Pancreas (tissue), 10 donors: ENCODE measurements around the gene PACS2. TPM values are rescaled to one million over a fixed set of nuclear protein-coding genes. Genes with fewer than 3 reads are reported as not detected.

Experiments
- ATAC-seq, 4 donors: fragments of 200-7000 bp; cut with Tn5 transposase; one replicate each; pipeline versions ENCODE4 v1.8.0 to v1.9.1; 2020; ENCODE audit warnings: mild to moderate bottlenecking in 4 of 4, moderate library complexity in 4 of 4
- DNase-seq, 6 donors: peaks; one replicate each; pipeline ENCODE4 v3.0.0-alpha.2; 2020
- FAIRE-seq: peaks from 2 replicates; lab custom pipeline; 2012; peaks lifted over from hg19 to GRCh38; lab: Jason Lieb, UNC
- H3K27ac ChIP-seq, 4 donors: fragments of 200-600 bp; sonication (generic); 1 replicate in 3 of 4; 2 replicates in 1 of 4; pipeline versions ENCODE4 v1.5.0 to v1.8.0; 2020
- H3K27me3 ChIP-seq, 4 donors: fragments of 200-600 bp; one replicate each; pipeline ENCODE4 v1.8.0; 2021
- H3K36me3 ChIP-seq, 3 donors: fragments of 200-600 bp; sonication (generic) in 1 of 3; one replicate each; pipeline versions ENCODE4 v1.5.0 to v1.8.0; 2020 to 2021
- H3K4me1 ChIP-seq, 3 donors: fragments of 200-600 bp; one replicate each; pipeline ENCODE4 v1.8.0; 2021
- H3K4me3 ChIP-seq, 4 donors: fragments of 200-600 bp; sonication (generic) in 2 of 4; one replicate each; pipeline versions ENCODE4 v1.5.0 to v1.8.0; 2020 to 2021
- H3K9me3 ChIP-seq, 4 donors: fragments of 200-600 bp; one replicate each; pipeline ENCODE4 v1.8.0; 2021
- WGBS, 2 donors: extraction: QIAGEN DNeasy Blood & Tissue Kit; methylation state at CpG; one replicate each; pipeline ENCODE4 v1.1.7; 2013; 5-methylcytosine and 5-hydroxymethylcytosine counted together
- intact Hi-C, 3 donors: fragments of 100-400 bp; cut with DNase I; formaldehyde crosslinking; loops; one replicate each; pipeline versions ENCODE4 v1.11.1 to v1.14.2; 2022
- polyA plus RNA-seq, 2 donors: library from polyadenylated mRNA; stranded (reverse); fragments of 200-250 nt; gene quantifications; one replicate each; pipeline ENCODE4 v1.2.3, GENCODE V29; 2013
- total RNA-seq, 6 donors: library from RNA; stranded (reverse); fragmentation: NEBNext Ultra II Directional in 4 of 6; extraction: Animal tissue kit (Norgen Biotek cat#: 25700) in 4 of 6; gene quantifications; one replicate each; pipeline versions ENCODE4 v1.2.1 to v1.2.4, GENCODE V29; 2021 to 2023
- TF ChIP-seq, protein P1 (sequence below), 4 donors: fragments of 200-600 bp; sonication (generic) in 3 of 4; IDR thresholded peaks; one replicate each; pipeline versions ENCODE4 v1.5.0 to v1.8.0; 2021; ENCODE audit warnings: antibody characterized with exemption in 4 of 4
- donor health status: healthy with polysubstance abuse.
- donor health status: DM: no; HTN: no; CAD: no; lungs with moderate emphysema.
- donor health status: DM: no; HTN: no; CAD: no.
- donor health status: control.
- donor health status: control.
- donor health status: Bipolar disorder and iron deficiency.
- donor health status: DM: yes; HTN: yes; CAD: no.
- donor health status: DM: no; HTN: no; CAD: no.
- donor health status: DM: no; HTN: no; CAD: no.
- donor health status: DM: yes; HTN: yes; CAD: no.

The PACS2 gene
- total and polyA plus RNA-seq, 8 donors: 36.9 to 128 (median 49.3) TPM

DNA sequence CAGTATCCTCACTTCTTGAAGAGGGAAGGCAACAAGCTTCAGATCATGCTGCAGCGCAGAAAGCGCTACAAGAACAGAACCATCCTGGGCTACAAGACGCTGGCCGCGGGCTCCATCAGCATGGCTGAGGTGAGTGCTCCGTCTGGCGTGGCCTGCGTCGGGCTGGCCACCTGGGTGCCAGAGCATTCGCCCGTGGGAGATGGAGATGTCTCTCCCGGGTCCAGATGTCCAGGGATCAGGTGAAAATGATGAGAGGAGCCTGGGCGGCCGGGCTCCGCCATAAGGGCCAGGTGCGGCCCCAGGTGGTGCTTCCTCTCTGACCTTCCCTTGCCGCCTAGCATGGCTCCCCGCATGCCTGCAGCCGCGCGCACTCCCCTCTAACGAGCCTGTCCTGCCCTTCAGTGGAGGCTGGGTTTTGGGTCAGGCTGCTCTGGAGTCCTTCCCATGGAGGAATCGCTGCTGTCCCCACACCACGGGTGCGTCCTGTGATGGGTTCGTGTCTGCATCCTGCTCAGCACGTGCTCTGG, 40.6 kb downstream of the PACS2 start:
- Histone ChIP-seq H3K9me3 (no peaks in the 10 kb centered on the region), H3K4me3 (no peak overlapping the region), H3K36me3 (peaks cover 0 to 4% (median 0%) of the 10 kb centered on the region in 3 donors), H3K27ac (no peak overlapping the region), H3K27me3 (no peaks in the 10 kb centered on the region), H3K4me1 (no peaks in the 10 kb centered on the region)
- intact Hi-C loops: loop anchor here in 2 of 3 donors (5.0 to 10.0 kb wide), 2 partner anchors 70 to 153 kb away; no protein-coding TSS in a partner anchor
- no peak for ATAC-seq
- no peak for DNase-seq
- 92 to 95% methylated on average over 27 of the region's 27 CpGs for WGBS, 2 donors
- FAIRE-seq: no peak
- TF ChIP-seq, protein P1, sequence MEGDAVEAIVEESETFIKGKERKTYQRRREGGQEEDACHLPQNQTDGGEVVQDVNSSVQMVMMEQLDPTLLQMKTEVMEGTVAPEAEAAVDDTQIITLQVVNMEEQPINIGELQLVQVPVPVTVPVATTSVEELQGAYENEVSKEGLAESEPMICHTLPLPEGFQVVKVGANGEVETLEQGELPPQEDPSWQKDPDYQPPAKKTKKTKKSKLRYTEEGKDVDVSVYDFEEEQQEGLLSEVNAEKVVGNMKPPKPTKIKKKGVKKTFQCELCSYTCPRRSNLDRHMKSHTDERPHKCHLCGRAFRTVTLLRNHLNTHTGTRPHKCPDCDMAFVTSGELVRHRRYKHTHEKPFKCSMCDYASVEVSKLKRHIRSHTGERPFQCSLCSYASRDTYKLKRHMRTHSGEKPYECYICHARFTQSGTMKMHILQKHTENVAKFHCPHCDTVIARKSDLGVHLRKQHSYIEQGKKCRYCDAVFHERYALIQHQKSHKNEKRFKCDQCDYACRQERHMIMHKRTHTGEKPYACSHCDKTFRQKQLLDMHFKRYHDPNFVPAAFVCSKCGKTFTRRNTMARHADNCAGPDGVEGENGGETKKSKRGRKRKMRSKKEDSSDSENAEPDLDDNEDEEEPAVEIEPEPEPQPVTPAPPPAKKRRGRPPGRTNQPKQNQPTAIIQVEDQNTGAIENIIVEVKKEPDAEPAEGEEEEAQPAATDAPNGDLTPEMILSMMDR (IDR thresholded peaks at IDR 0.05): no peak

DNA sequence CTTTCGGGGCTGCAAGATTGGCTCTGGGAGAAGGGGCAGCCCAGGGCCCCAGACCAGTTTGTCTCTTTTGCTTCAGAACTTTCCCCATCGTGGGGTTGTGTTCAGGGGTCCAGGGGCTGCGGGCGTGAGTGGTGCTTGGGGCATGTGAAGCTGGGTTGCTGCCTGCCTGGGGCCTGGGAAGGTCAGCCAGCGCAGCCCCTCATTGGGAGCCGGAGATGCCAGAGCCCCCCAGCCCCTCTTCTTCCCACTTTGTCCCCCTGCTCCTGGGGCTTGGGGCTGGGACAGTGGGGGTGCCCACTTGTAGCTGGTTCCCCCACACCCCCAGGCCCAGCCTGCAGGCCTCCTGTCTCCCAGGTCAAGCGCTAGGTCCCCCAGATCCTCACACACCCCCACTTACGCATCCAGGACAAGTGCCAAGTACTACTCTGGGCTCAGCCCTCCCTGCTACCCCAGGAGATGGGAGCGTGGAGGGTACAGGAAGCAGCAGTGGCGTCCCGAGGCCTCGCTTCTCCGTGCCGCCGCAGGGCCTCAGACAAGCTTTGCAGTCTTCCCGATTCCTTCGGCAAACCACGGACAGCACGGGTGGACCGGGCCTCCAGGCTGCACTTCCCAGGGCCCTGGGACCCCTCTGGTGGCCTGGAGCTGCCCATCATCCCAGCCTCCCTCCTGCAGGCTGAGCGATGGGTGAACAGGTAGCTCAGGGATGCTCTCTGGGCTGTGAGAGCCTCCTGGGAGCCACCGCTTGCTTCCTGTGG, 41.5 kb downstream of the PACS2 start:
- H3K36me3 ChIP-seq: peaks cover 0 to 8% (median 0%) of the 10 kb centered on the region in 3 donors
- H3K4me3 ChIP-seq: no peak overlapping the region

DNA sequence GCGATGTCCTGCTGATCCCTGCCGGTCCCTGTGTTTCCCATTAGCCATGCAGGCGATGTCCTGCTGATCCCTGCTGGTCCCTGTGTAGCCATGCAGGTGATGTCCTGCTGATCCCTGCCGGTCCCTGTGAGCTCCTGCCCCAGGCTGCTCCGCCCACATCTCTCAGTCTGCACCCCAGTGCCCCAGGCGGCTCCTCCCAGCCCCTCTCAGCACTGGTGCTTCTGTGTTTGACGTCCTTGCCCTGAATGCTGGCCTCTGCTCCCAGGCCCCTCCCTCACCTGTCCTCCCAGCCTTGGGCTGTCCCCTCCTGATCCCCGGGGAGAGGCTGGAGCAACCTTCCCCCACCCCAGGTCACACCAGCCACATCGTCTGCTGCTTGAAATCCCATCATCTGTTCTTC, 42.4 kb downstream of the PACS2 start:
- Histone ChIP-seq H3K36me3 (peaks cover 0 to 12% (median 0%) of the 10 kb centered on the region in 3 donors), H3K27me3 (no peaks in the 10 kb centered on the region), H3K4me3 (no peak overlapping the region), H3K27ac (no peak overlapping the region), H3K4me1 (no peaks in the 10 kb centered on the region), H3K9me3 (no peaks in the 10 kb centered on the region)
- DNase-seq (peak in 1 of 6 donors; percentile 12), FAIRE-seq (no peak), ATAC-seq (no peak)
- TF ChIP-seq, protein P1 (IDR thresholded peaks at IDR 0.05): no peak
- WGBS, 2 donors: 87 to 88% methylated on average over 8 to 9 of the region's 9 CpGs
- intact Hi-C loops: loop anchor here in 2 of 3 donors (5.0 to 10.0 kb wide), 2 partner anchors 72 to 155 kb away; no protein-coding TSS in a partner anchor

More for the DNA sequence above, 41.5 kb downstream of the PACS2 start:
- WGBS, 2 donors: 95% methylated on average over 22 of the region's 22 CpGs
- DNase-seq (peak in 3 of 6 donors; percentile 12 to 69 (median 49)), FAIRE-seq (no peak), ATAC-seq (no peak)
- Histone ChIP-seq H3K27ac (no peak overlapping the region), H3K4me1 (no peaks in the 10 kb centered on the region), H3K27me3 (no peaks in the 10 kb centered on the region), H3K9me3 (no peaks in the 10 kb centered on the region)
- TF ChIP-seq, protein P1 (IDR thresholded peaks at IDR 0.05): no peak
- intact Hi-C loops: loop anchor here in 2 of 3 donors (5.0 to 10.0 kb wide), 2 partner anchors 71 to 154 kb away; no protein-coding TSS in a partner anchor

DNA sequence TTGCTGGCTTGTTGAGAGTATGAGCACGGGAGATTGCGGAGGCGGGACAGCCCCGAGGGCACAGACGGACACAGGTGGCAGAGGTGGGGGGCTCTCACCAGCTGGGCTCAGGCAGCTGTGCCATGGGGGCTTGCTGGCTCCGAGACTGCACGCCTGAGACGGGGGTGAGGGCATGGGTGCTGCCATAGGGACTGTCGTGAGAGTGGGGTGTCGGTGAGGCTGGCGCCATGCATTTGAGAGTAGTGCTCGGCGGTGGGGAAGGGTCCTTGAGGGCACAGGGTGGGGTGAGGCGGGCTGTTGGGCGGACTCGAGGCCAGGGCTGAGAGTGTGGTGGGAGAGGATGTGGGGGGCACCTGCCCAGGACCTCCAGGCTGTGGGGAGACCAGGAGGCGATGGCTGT, 43.1 kb downstream of the PACS2 start:
- H3K36me3 ChIP-seq: peaks cover 0 to 12% (median 0%) of the 10 kb centered on the region in 3 donors
- no peak overlapping the region for H3K27ac ChIP-seq
- peak in 3 of 6 donors; percentile 21 to 75 (median 53) for DNase-seq
- ATAC-seq: peak in 1 of 4 donors; percentile 12
- 95 to 96% methylated on average over 16 to 17 of the region's 17 CpGs for WGBS, 2 donors
- TF ChIP-seq, protein P1 (IDR thresholded peaks at IDR 0.05): no peak
- H3K4me1 ChIP-seq: no peaks in the 10 kb centered on the region
- FAIRE-seq: no peak
- no peak overlapping the region for H3K4me3 ChIP-seq
- intact Hi-C loops: loop anchor here in 2 of 3 donors (5.0 to 10.0 kb wide), 2 partner anchors 73 to 155 kb away; no protein-coding TSS in a partner anchor
- no peaks in the 10 kb centered on the region for H3K27me3 ChIP-seq
- H3K9me3 ChIP-seq: no peaks in the 10 kb centered on the region
